PFSK-1 (cell line): Measurements from ENCODE around the gene UGT2B15.

ENCODE experiments used
- FOXP2 ChIP-seq: optimal IDR thresholded peaks from 2 replicates; pipeline ENCODE3; 2011; ENCODE audit warnings: borderline replicate concordance, control low read depth, inconsistent platforms; ENCODE audit not compliant: insufficient read depth; ENCODE audit errors: extremely low read length, extremely low read depth
- POLR2AphosphoS5 ChIP-seq: IDR thresholded peaks from 2 replicates; pipeline ENCODE4 v1.6.1; 2012; ENCODE audit warnings: low read depth, mild to moderate bottlenecking, control low read depth, low read length, moderate library complexity
- REST ChIP-seq, 2 experiments: IDR thresholded peaks; 2 replicates each; pipeline versions ENCODE4 v1.6.1 to v1.8.0; 2011 to 2012; ENCODE audit warnings: low read depth in 2 of 2, low read length in 2 of 2, control low read depth in 1 of 2, inconsistent platforms in 1 of 2, mild to moderate bottlenecking in 1 of 2, moderate library complexity in 1 of 2; ENCODE audit not compliant: insufficient read depth in 1 of 2
- SIN3A ChIP-seq: IDR thresholded peaks from 2 replicates; pipeline ENCODE4 v1.6.1; 2012; ENCODE audit warnings: mild to moderate bottlenecking, low read length, moderate library complexity, borderline replicate concordance; ENCODE audit not compliant: insufficient read depth
- TAF1 ChIP-seq: IDR thresholded peaks from 2 replicates; pipeline ENCODE4 v1.6.1; 2012; ENCODE audit warnings: low read length, control low read depth, borderline replicate concordance; ENCODE audit not compliant: insufficient read depth

The UGT2B15 gene

GRCh38 chr4:68651932-68652331, 18.5 kb downstream of the UGT2B15 start:
- TF ChIP-seq POLR2AphosphoS5: no peak

- TF ChIP-seq SIN3A (no peak), FOXP2 (no peak), POLR2AphosphoS5 (no peak), TAF1 (no peak), REST (IDR thresholded peaks at IDR 0.05; ENCODE audit: insufficient read depth in 1 of 2, low read depth in 2 of 2, low read length in 2 of 2) (no peak)
These were observed 40.1 kb downstream of the UGT2B15 start for GRCh38 chr4:68630371-68630770.

GRCh38 chr4:68617003-68617698, 53.3 kb downstream of the UGT2B15 start:
- TF ChIP-seq FOXP2: no peak
- no peak for TF ChIP-seq REST (IDR thresholded peaks at IDR 0.05; ENCODE audit: insufficient read depth in 1 of 2, low read depth in 2 of 2, low read length in 2 of 2)
- TF ChIP-seq POLR2AphosphoS5: no peak
- no peak for TF ChIP-seq TAF1
- no peak for TF ChIP-seq SIN3A

GRCh38 chr4:68615699-68616422, 54.6 kb downstream of the UGT2B15 start:
- TF ChIP-seq REST (IDR thresholded peaks at IDR 0.05; ENCODE audit: insufficient read depth in 1 of 2, low read depth in 2 of 2, low read length in 2 of 2): no peak
- no peak for TF ChIP-seq FOXP2
- no peak for TF ChIP-seq SIN3A
- no peak for TF ChIP-seq POLR2AphosphoS5

- TF ChIP-seq FOXP2 (no peak), POLR2AphosphoS5 (no peak), SIN3A (no peak), TAF1 (no peak), REST (IDR thresholded peaks at IDR 0.05; ENCODE audit: insufficient read depth in 1 of 2, low read depth in 2 of 2, low read length in 2 of 2) (no peak)
These were observed 56.7 kb downstream of the UGT2B15 start for GRCh38 chr4:68613752-68614151.
